K562 (cell line): ENCODE data around the gene CPLANE2. TPM values are rescaled to one million over a fixed set of nuclear protein-coding genes. Genes with fewer than 3 reads are reported as not detected.

ENCODE experiments used
- BCL6 ChIP-seq: fragments of 250-450 bp; sonication (Bioruptor Pico); IDR thresholded peaks from 2 replicates; pipeline ENCODE4 v1.4.0; 2020
- MEF2D ChIP-seq: conservative IDR thresholded peaks from 2 replicates; pipeline ENCODE4 v1.6.1; 2016; ENCODE audit warnings: low read depth, missing genetic modification characterization, missing compliant biosample characterization
- NCOA1 ChIP-seq: fragments of 450-650 bp; IDR thresholded peaks from 2 replicates; pipeline ENCODE4 v1.6.1; 2016; ENCODE audit warnings: low read depth
- NCOA4 ChIP-seq: fragments of 450-650 bp; IDR thresholded peaks from 2 replicates; pipeline ENCODE4 v1.6.1; 2018; ENCODE audit warnings: mild to moderate bottlenecking; ENCODE audit not compliant: partially characterized antibody
- NONO ChIP-seq, 2 experiments: fragments of 200-400 bp in 1 of 2; fragments of 450-650 bp in 1 of 2; formaldehyde crosslinking in 1 of 2; IDR thresholded peaks; 2 replicates each; pipeline ENCODE4 v1.6.1; 2017; ENCODE audit warnings: low read depth in 2 of 2, mild to moderate bottlenecking in 2 of 2, moderate library complexity in 2 of 2, low read length in 1 of 2
- ZNF3 ChIP-seq: fragments of 250-450 bp; sonication (Bioruptor Pico); IDR thresholded peaks from 2 replicates; pipeline ENCODE4 v1.5.0; 2021; ENCODE audit warnings: mild to moderate bottlenecking, moderate library complexity
- ZNF316 ChIP-seq: fragments of 450-650 bp; IDR thresholded peaks from 2 replicates; pipeline ENCODE4 v1.6.1; 2016
- polyA plus RNA-seq, 8 experiments: library from polyadenylated mRNA; depleted of rRNA in 4 of 8; stranded (reverse) in 5 of 8; unstranded in 3 of 8; fragments of >200 nt; fragmentation: Nextera tagmentation in 2 of 8; fragmentation: Illumina TruSeq in 1 of 8; extraction: Ambion mirVana in 2 of 8; extraction: Trizol in 1 of 8; gene quantifications; 2 replicates each; pipeline versions ENCODE4 v1.2.1 to v1.2.3, GENCODE V29; 2011 to 2014; ENCODE audit warnings: inconsistent platforms in 1 of 8, missing spikeins in 1 of 8
- total RNA-seq, 7 experiments: library from RNA; depleted of rRNA in 6 of 7; stranded (reverse); fragments of >200 nt in 6 of 7; fragmentation: Illumina TruSeq in 2 of 7; extraction: Trizol in 2 of 7; gene quantifications; 2 replicates each; pipeline versions ENCODE4 v1.2.1 to v1.2.3, GENCODE V29; 2011 to 2021; ENCODE audit warnings: low replicate concordance in 1 of 7
- TF ChIP-seq, protein P1 (sequence below): fragments of 250-450 bp; sonication (Bioruptor Pico); IDR thresholded peaks from 2 replicates; pipeline ENCODE4 v1.4.0; 2020
- TF ChIP-seq, protein P2 (sequence below): fragments of 450-650 bp; conservative IDR thresholded peaks from 2 replicates; pipeline ENCODE4 v1.6.1; 2016; ENCODE audit warnings: missing genetic modification characterization, low read depth, mild to moderate bottlenecking, missing compliant biosample characterization, moderate library complexity
- TF ChIP-seq, protein P3 (sequence below), 2 experiments: IDR thresholded peaks; 2 replicates each; pipeline ENCODE4 v1.6.1; 2012; ENCODE audit warnings: improper control_type of control experiment in 2 of 2, low read depth in 2 of 2, low read length in 2 of 2, borderline replicate concordance in 1 of 2
- TF ChIP-seq, protein P4 (sequence below): fragments of 250-450 bp; sonication (Bioruptor Pico); IDR thresholded peaks from 2 replicates; pipeline ENCODE4 v1.8.0; 2022; ENCODE audit warnings: moderate library complexity, mild to moderate bottlenecking, inconsistent platforms
- TF ChIP-seq, protein P5 (sequence below): fragments of 450-650 bp; IDR thresholded peaks from 2 replicates; pipeline ENCODE4 v1.6.1; 2016; ENCODE audit warnings: mild to moderate bottlenecking

CPLANE2 gene
- total and polyA plus RNA-seq, 9 of the 15 experiments (the other 6 are each of a cell fraction or from before 2014, with no cell fraction given), result 0.17 to 20.9 (median 8.1) TPM

DNA sequence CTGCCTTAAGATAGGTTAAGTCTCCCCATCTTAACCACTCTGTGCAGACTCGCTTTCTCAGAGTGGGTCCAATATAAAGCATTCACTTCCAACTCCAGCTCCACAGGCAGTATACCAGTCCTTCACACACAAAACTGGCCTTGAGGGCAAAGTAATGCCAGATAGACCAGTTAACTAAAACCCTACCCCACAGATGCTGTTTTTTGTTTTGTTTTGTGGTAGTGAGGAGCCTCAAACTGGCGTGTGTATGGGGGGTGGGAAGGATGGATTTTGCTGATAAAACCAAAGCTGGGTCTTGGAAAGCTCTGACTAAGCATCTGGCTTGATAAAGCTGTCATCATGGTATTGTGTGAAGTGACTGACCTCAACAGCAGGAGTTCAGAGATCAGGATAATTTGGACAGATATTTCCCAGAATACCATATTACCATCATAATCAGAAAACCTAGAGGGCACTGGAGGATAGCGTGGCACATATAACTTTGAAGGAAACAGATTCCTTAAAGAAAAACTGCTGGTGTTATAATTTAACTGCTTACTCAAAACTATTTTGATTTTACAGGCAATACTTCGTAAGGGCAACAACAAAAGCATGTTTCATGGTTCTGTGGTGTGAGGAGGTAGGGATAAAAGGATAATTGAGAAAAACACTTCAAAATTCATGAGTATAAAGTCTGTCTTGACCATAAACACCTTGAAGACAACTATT lies 29.6 kb upstream of the CPLANE2 start (continued):
- TF ChIP-seq, protein P1, sequence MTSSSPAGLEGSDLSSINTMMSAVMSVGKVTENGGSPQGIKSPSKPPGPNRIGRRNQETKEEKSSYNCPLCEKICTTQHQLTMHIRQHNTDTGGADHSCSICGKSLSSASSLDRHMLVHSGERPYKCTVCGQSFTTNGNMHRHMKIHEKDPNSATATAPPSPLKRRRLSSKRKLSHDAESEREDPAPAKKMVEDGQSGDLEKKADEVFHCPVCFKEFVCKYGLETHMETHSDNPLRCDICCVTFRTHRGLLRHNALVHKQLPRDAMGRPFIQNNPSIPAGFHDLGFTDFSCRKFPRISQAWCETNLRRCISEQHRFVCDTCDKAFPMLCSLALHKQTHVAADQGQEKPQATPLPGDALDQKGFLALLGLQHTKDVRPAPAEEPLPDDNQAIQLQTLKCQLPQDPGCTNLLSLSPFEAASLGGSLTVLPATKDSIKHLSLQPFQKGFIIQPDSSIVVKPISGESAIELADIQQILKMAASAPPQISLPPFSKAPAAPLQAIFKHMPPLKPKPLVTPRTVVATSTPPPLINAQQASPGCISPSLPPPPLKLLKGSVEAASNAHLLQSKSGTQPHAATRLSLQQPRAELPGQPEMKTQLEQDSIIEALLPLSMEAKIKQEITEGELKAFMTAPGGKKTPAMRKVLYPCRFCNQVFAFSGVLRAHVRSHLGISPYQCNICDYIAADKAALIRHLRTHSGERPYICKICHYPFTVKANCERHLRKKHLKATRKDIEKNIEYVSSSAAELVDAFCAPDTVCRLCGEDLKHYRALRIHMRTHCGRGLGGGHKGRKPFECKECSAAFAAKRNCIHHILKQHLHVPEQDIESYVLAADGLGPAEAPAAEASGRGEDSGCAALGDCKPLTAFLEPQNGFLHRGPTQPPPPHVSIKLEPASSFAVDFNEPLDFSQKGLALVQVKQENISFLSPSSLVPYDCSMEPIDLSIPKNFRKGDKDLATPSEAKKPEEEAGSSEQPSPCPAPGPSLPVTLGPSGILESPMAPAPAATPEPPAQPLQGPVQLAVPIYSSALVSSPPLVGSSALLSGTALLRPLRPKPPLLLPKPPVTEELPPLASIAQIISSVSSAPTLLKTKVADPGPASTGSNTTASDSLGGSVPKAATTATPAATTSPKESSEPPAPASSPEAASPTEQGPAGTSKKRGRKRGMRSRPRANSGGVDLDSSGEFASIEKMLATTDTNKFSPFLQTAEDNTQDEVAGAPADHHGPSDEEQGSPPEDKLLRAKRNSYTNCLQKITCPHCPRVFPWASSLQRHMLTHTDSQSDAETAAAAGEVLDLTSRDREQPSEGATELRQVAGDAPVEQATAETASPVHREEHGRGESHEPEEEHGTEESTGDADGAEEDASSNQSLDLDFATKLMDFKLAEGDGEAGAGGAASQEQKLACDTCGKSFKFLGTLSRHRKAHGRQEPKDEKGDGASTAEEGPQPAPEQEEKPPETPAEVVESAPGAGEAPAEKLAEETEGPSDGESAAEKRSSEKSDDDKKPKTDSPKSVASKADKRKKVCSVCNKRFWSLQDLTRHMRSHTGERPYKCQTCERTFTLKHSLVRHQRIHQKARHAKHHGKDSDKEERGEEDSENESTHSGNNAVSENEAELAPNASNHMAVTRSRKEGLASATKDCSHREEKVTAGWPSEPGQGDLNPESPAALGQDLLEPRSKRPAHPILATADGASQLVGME (CRISPR knock-in tag), result no peak
- TF ChIP-seq, protein P2, sequence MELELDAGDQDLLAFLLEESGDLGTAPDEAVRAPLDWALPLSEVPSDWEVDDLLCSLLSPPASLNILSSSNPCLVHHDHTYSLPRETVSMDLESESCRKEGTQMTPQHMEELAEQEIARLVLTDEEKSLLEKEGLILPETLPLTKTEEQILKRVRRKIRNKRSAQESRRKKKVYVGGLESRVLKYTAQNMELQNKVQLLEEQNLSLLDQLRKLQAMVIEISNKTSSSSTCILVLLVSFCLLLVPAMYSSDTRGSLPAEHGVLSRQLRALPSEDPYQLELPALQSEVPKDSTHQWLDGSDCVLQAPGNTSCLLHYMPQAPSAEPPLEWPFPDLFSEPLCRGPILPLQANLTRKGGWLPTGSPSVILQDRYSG (tag), result peak; percentile 78
- TF ChIP-seq NCOA1 (peak; percentile 89), ZNF3 (CRISPR knock-in tag) (no peak), NONO (IDR thresholded peaks at IDR 0.05; ENCODE audit: low read depth in 2 of 2, low read length in 1 of 2) (peak in 1 of 2 experiments; percentile 66; a peak in 2 of 4 replicates), BCL6 (CRISPR knock-in tag) (0 out of 2 replicates have a peak, but pooled peaks have one; percentile 58), MEF2D (tag) (peak; percentile 84), ZNF316 (peak; percentile 94), NCOA4 (no peak)
- TF ChIP-seq, protein P3, sequence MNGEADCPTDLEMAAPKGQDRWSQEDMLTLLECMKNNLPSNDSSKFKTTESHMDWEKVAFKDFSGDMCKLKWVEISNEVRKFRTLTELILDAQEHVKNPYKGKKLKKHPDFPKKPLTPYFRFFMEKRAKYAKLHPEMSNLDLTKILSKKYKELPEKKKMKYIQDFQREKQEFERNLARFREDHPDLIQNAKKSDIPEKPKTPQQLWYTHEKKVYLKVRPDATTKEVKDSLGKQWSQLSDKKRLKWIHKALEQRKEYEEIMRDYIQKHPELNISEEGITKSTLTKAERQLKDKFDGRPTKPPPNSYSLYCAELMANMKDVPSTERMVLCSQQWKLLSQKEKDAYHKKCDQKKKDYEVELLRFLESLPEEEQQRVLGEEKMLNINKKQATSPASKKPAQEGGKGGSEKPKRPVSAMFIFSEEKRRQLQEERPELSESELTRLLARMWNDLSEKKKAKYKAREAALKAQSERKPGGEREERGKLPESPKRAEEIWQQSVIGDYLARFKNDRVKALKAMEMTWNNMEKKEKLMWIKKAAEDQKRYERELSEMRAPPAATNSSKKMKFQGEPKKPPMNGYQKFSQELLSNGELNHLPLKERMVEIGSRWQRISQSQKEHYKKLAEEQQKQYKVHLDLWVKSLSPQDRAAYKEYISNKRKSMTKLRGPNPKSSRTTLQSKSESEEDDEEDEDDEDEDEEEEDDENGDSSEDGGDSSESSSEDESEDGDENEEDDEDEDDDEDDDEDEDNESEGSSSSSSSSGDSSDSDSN (IDR thresholded peaks at IDR 0.05; ENCODE audit: borderline replicate concordance in 1 of 2, low read depth in 2 of 2, low read length in 2 of 2), result no peak
- TF ChIP-seq, protein P4, sequence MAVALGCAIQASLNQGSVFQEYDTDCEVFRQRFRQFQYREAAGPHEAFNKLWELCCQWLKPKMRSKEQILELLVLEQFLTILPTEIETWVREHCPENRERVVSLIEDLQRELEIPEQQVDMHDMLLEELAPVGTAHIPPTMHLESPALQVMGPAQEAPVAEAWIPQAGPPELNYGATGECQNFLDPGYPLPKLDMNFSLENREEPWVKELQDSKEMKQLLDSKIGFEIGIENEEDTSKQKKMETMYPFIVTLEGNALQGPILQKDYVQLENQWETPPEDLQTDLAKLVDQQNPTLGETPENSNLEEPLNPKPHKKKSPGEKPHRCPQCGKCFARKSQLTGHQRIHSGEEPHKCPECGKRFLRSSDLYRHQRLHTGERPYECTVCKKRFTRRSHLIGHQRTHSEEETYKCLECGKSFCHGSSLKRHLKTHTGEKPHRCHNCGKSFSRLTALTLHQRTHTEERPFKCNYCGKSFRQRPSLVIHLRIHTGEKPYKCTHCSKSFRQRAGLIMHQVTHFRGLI (CRISPR knock-in tag), result peak; percentile 74; the same call in 1 of the 2 replicates
- TF ChIP-seq, protein P5, sequence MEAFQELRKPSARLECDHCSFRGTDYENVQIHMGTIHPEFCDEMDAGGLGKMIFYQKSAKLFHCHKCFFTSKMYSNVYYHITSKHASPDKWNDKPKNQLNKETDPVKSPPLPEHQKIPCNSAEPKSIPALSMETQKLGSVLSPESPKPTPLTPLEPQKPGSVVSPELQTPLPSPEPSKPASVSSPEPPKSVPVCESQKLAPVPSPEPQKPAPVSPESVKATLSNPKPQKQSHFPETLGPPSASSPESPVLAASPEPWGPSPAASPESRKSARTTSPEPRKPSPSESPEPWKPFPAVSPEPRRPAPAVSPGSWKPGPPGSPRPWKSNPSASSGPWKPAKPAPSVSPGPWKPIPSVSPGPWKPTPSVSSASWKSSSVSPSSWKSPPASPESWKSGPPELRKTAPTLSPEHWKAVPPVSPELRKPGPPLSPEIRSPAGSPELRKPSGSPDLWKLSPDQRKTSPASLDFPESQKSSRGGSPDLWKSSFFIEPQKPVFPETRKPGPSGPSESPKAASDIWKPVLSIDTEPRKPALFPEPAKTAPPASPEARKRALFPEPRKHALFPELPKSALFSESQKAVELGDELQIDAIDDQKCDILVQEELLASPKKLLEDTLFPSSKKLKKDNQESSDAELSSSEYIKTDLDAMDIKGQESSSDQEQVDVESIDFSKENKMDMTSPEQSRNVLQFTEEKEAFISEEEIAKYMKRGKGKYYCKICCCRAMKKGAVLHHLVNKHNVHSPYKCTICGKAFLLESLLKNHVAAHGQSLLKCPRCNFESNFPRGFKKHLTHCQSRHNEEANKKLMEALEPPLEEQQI, result peak; percentile 88
